Activated CD8-positive, alpha-beta memory T cell treated with anti-CD3 and anti-CD28 coated beads, Interleukin-2, amount 50 U/mL, for 24 hours (primary cell): ENCODE measurements around the gene ANKRD62.
"Not testable (repeated sequence)": the region's sequence is repeated elsewhere in the genome, so short reads cannot be mapped to it uniquely, and the experiment has no call there.

Source experiments
- DNase-seq: peaks from one replicate; pipeline ENCODE4 v3.0.0-alpha.2; 2020; ENCODE audit errors: extremely low read depth

Gene ANKRD62

GRCh38 chr18:12066910-12067511, 26.6 kb upstream of the ANKRD62 start:
- no peak for DNase-seq

GRCh38 chr18:12067671-12068070, 26.0 kb upstream of the ANKRD62 start:
- no peak for DNase-seq

DNA sequence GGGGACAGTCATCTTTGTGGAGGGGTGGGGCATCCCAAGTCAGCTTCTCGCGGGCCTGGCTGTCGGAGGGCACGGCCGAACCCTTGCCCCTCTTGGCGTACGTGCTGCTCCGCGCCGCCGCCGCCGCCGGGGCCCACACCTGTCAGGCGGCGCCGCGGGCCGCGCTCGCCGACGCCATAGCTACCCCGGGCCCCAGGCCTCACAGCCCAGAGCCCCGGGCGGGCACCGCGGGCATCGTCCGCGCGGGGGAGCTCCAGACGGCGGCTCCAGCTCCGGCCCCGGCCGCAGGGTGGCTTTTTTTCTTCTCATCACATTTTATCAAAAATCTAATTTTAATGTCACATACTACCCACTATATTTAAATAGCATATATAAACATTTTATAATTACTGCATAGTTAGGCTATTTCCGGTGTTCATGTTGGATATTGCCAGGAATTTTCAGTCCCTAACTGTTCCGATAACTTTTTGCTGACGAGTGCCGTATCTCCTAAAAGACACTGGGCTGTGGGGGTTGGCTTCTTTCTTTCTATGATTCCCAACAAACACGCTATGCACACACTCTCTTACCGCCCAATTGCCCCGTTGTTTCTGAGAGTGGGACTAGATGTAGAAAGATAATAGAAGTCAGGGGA, 25.2 kb upstream of the ANKRD62 start:
- DNase-seq: not testable (repeated sequence)

DNA sequence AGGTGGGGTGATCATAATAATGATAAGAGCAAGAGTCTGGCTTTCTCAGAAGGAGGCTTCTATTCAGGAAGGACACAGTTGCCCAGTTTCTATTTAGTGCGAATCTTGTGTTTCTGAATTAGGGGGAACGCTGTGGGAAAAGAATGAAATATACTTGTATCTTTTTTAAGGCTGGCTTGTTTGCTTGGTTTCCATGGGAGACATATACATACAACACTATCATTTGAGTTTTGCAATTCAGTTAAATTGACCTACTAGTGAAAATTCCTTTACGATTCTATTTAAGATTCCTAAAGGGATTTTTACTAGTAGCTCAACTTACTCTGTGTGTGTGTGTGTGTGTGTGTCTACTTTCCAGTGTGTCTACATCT, 24.7 kb upstream of the ANKRD62 start:
- DNase-seq: no peak

DNA sequence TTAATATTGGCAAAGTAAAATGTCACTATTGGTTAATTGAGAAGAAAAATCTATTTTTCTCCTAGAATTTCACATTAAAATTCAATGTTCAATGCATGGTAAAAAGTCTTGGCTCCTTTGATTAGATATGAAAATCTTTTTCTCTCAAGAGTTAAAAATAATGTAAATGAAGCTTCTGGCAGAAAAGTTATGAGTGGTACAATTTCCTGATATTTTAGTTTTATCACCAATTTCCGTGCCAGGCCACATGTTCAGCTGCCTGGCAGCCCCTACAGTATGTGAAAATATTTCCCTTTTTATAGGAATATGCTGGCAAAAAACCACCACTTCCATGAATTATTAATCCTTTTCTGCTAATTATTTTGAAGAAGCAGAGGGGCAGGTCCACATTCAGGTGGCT, 22.6 kb upstream of the ANKRD62 start:
- DNase-seq: not testable (repeated sequence)

DNA sequence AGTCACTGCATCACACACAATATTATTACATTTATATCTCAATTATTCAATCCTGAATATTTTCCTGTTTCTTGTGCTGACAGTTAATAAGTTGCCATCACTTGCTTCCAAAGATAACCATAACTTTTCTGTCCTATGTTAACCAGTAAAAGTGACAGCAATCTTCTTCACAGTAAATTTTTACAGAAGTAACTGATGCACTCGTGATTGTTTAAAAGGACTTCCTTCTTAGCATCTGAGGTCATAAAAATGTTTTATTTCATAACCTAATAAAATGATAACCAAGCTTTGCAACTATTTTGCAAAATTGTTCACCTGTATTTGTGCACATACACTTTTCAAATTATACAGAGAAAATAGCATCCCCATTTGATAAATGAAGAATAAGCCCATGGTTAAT, 20.6 kb upstream of the ANKRD62 start:
- DNase-seq: no peak

GRCh38 chr18:12074736-12075135, 18.9 kb upstream of the ANKRD62 start:
- no peak for DNase-seq

DNA sequence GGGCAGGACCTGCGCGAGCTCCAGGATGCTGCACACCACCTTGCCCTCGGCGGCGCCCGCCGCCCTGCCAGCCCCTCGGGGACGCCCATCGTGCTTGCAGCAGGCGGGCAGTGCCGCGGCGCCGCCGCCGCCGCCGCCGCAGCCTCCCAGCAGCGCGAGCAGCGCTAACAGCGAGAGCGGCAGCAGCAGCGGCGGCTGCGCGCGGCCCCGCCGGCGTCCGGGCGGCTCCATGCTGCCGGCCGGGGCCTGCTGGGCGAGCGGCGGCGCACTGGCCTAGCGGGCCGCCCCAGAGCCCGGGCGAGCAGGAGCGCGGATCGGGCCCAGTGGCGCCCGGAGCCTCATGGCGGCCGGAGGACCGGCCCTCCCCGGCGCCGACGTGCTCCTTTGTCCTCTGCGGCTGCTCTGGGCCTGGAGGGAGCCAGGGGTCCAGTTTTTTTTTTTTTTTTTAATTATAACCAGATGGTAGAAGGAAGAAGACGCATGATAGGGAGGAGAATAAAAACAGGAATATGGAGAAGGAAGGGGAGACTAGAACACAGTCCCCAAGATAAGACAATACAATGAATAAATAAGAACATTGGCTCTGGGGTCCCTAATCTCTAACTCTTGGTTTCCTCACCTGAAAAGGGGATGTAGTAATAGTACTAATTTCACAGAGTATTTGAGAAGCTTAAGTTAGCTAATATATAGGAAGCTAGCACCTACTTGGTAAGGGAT, 17.1 kb upstream of the ANKRD62 start:
- no peak for DNase-seq

DNA sequence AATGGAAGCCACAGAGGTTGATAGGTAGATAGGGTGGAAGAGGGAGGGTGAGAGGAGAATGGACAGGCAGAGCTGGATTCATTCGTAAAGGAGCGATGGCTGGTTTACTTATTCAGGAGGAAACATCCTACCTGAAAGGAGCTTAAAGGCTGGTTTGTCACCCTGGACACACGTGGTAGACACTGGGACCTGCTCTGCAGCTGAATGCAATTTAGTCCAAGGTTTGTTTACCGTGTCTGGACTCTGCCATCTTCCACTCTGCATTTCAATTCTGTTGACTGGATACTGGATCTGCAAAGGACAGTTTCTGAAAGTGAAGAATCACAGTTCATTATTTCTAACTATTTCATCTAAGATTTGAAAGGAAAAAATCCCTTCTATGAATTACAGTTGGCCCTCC, 15.6 kb upstream of the ANKRD62 start:
- not testable (repeated sequence) for DNase-seq

DNA sequence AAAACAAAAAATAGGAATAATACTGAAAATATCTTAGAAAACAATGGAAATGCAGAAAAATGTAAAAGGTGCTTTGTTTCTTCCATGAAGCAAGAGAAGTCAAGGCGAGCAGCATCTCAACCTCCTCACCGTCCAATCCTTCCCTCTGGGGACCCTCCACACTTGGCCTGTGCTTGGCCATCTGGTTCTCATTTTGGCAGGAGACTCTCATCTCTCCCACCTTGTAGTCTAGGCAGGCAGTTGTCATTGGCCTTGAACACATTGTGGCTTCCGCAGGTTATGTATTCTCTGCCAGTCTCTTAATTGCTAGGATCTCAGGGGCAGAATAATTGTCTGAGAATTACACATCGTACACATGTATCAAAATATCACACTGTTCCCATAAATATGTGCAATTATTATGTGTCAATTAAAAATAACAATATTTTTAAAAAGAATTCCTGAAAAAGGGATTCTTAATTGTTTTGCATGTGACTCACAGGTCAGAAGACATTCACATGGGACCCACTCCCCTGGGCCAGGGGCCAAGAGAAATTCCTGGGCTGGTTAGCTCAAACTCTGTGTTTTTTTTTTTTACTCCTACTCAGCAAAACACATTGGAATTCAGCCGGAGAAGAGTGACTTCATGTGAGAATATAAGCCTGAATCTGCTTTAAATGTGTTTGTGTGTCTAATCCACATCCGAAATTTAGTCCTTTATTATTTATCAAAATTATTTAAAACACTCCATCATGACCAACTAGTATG, 14.0 kb upstream of the ANKRD62 start:
- no peak for DNase-seq

GRCh38 chr18:12085136-12085535, 8.5 kb upstream of the ANKRD62 start:
- DNase-seq: no peak

DNA sequence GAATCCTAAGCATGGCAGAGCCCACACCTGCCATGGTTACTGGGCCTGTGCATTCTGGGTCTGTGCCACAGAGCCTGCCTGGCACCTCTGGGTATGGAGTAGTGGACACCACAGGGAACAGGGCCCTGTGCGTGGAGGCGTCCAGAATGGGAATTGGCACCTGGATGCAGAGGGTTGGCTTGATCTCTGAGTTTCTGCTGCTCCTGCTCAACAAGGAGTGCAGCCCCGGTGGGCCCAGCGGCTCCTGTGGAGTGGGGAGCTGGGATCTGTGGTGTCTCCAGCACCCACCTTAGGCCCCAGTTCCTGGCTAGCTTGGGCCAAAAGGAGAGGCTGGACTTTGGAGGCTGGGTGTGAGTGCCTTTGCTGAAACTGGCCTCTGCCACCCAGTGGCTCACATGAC, 7.9 kb upstream of the ANKRD62 start:
- DNase-seq: no peak

DNA sequence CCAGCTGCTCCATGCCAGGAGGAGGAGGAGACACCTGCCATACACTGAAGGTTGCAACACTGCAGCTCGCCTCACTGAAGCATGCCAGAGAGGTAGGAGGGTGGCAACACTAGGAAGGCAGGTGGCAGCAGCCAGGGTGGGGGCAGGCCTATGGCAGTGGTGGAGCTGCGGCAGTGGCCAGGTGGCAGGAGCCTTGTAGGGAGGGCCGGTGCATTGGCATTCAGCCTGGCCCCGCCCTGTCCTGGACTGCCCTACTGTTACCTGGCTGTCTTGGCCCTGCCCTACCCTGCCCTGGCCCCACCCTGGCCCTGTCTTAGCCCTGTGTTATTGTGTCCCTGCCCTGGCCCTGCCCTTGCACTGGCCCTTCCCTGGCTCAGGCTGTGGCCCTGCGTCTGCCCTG, 7.4 kb upstream of the ANKRD62 start:
- no peak for DNase-seq

- DNase-seq: no peak
Measured at GRCh38 chr18:12086677-12087470, 6.8 kb upstream of the ANKRD62 start.

GRCh38 chr18:12087471-12088025, 6.1 kb upstream of the ANKRD62 start:
- DNase-seq: no peak

- no peak for DNase-seq
Measured at GRCh38 chr18:12088096-12088495, 5.5 kb upstream of the ANKRD62 start.

DNA sequence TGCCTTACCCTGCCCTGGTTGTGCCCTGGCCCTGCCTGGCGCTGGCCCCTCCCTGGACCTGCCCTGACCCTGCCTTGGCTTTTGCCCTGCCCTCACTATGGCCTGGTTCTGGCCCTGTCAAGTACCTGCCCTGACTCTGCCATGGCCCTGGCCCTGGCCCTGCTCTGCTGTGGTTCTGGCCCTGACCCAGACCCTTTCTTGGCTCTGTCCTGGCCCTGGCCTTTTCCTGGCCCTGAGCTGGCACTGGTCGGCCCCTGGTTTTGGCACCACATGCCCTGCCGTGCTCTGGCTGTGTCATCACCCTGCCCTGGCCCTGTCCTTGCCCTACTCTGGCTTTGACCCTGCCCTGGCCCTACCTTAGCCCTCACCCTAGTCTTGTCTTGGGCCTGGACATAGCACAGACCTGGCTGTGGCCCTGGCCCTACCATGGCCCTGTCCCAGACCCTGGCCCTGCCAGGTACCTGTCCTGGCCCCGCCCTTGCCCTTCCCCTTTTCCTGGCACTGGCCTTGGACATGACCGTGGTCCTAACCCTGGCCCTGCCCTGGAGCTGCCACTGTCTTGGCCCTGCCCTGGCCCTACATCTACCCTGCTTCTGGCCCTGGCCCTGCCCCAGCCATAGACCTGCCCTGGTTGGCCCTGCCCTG, 4.8 kb upstream of the ANKRD62 start:
- no peak for DNase-seq

- no peak for DNase-seq
Measured at GRCh38 chr18:12091538-12092141, 2.0 kb upstream of the ANKRD62 start.

GRCh38 chr18:12092398-12093229, 1.0 kb upstream of the ANKRD62 start:
- no peak for DNase-seq

GRCh38 chr18:12098374-12098773, 4.7 kb downstream of the ANKRD62 start:
- no peak for DNase-seq
